ENCODE results near the gene ARID3A. TPM values are rescaled to one million over a fixed set of nuclear protein-coding genes. Genes with fewer than 3 reads are reported as not detected.

ARID3A gene
- total and polyA plus RNA-seq, 2 of the 4 experiments (the other 2 are of a cell fraction), result 16.0 to 23.1 TPM

DNA sequence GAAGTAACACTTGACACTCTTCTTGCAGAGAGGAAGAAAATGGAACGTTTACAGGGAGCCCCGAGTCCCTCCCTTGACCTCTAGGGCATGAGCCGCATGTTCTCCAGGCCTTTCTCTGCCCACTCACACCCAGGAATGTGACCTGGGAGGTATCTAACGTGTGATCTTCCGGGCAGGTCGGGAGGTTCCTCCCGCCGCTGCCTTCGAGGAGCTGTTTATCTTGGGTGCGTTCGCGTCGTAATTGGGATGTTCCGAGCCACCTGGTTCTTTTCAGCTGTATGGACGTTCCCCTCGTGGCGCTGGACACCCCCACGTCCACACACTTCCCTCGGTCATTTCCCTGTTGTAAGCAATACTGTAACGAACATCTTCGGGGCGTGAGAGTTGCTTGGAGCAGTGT, 13.6 kb downstream of the ARID3A start:
- in situ Hi-C loops (cut with MboI; ENCODE audit: low sequenced_read_pairs), result no loop called here
- no peaks in the 10 kb centered on the region for H3K9me3 ChIP-seq (ENCODE audit: control insufficient read depth, insufficient read depth, low read length)
- no peak overlapping the region for H2AK9ac ChIP-seq (replicated peaks; ENCODE audit: low read depth, low read length, poor library complexity)
- no peak overlapping the region for H3K4me2 ChIP-seq (ENCODE audit: low read depth, low read length)
- no peak overlapping the region for H3K4me3 ChIP-seq (ENCODE audit: insufficient read depth, low read depth, low read length)
- peaks cover 17% of the 10 kb centered on the region for H3K9me1 ChIP-seq (ENCODE audit: insufficient read depth, low read length)
- no peak overlapping the region for H2BK15ac ChIP-seq (ENCODE audit: low read depth, low read length)
- WGBS, 2 experiments (ENCODE audit: extremely low coverage in 2 of 2, insufficient read length in 1 of 2), result 93% methylated on average over 9 of the region's 22 CpGs; no CpG with 5 or more reads in 1 of the 2 experiments
- dilution Hi-C loops (cut with HindIII; ENCODE audit: low sequenced_read_pairs, unreplicated experiment), result no loop called here
- no peak overlapping the region for H4K5ac ChIP-seq (ENCODE audit: low read depth, low read length)
- ChIA-PET CTCF (no interaction called here), POLR2A (ENCODE audit: unreplicated experiment) (no interaction called here)
- no peak overlapping the region for H4K91ac ChIP-seq (ENCODE audit: insufficient read depth, low read depth, low read length)
- H2AK5ac ChIP-seq (ENCODE audit: low read depth, low read length), result peak overlapping the region; percentile 15; the same call in 1 of the 2 replicates
- no peak for TF ChIP-seq MAZ (IDR thresholded peaks at IDR 0.05; ENCODE audit: borderline replicate concordance, low read depth, low read length)
- TF ChIP-seq NFE2L2 (IDR thresholded peaks at IDR 0.05; ENCODE audit: low read depth, low read length), result no peak
- TF ChIP-seq, protein P1, sequence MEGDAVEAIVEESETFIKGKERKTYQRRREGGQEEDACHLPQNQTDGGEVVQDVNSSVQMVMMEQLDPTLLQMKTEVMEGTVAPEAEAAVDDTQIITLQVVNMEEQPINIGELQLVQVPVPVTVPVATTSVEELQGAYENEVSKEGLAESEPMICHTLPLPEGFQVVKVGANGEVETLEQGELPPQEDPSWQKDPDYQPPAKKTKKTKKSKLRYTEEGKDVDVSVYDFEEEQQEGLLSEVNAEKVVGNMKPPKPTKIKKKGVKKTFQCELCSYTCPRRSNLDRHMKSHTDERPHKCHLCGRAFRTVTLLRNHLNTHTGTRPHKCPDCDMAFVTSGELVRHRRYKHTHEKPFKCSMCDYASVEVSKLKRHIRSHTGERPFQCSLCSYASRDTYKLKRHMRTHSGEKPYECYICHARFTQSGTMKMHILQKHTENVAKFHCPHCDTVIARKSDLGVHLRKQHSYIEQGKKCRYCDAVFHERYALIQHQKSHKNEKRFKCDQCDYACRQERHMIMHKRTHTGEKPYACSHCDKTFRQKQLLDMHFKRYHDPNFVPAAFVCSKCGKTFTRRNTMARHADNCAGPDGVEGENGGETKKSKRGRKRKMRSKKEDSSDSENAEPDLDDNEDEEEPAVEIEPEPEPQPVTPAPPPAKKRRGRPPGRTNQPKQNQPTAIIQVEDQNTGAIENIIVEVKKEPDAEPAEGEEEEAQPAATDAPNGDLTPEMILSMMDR (conservative IDR thresholded peaks at IDR 0.05; ENCODE audit: low read depth, low read length), result no peak
- no peak for TF ChIP-seq CHD1 (IDR thresholded peaks at IDR 0.05; ENCODE audit: low read depth, low read length)
- TF ChIP-seq CEBPB (IDR thresholded peaks at IDR 0.05; ENCODE audit: low read depth, low read length), result no peak
- TF ChIP-seq, protein P2, sequence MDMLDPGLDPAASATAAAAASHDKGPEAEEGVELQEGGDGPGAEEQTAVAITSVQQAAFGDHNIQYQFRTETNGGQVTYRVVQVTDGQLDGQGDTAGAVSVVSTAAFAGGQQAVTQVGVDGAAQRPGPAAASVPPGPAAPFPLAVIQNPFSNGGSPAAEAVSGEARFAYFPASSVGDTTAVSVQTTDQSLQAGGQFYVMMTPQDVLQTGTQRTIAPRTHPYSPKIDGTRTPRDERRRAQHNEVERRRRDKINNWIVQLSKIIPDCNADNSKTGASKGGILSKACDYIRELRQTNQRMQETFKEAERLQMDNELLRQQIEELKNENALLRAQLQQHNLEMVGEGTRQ (IDR thresholded peaks at IDR 0.05; ENCODE audit: low read depth, low read length), result no peak
- no peak for TF ChIP-seq SMC3 (IDR thresholded peaks at IDR 0.05; ENCODE audit: low read depth, low read length)
- no peak for TF ChIP-seq RAD21 (IDR thresholded peaks at IDR 0.05; ENCODE audit: low read length)
- no peak for TF ChIP-seq POLR2A (IDR thresholded peaks at IDR 0.05; ENCODE audit: low read depth, low read length)
- no peak for TF ChIP-seq MXI1 (IDR thresholded peaks at IDR 0.05; ENCODE audit: borderline replicate concordance, low read depth, low read length)
- TF ChIP-seq RFX5 (IDR thresholded peaks at IDR 0.05; ENCODE audit: low read depth, low read length), result no peak
- TF ChIP-seq FOS (IDR thresholded peaks at IDR 0.05; ENCODE audit: low read depth, low read length), result no peak
- no peak for TF ChIP-seq RCOR1 (IDR thresholded peaks at IDR 0.05; ENCODE audit: insufficient replicate concordance, low read length)
- TF ChIP-seq MAFK (IDR thresholded peaks at IDR 0.05; ENCODE audit: low read depth, low read length), result no peak
- TF ChIP-seq BHLHE40 (IDR thresholded peaks at IDR 0.05; ENCODE audit: low read depth, low read length), result no peak
- TF ChIP-seq, protein P3, sequence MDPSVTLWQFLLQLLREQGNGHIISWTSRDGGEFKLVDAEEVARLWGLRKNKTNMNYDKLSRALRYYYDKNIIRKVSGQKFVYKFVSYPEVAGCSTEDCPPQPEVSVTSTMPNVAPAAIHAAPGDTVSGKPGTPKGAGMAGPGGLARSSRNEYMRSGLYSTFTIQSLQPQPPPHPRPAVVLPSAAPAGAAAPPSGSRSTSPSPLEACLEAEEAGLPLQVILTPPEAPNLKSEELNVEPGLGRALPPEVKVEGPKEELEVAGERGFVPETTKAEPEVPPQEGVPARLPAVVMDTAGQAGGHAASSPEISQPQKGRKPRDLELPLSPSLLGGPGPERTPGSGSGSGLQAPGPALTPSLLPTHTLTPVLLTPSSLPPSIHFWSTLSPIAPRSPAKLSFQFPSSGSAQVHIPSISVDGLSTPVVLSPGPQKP (IDR thresholded peaks at IDR 0.05; ENCODE audit: borderline replicate concordance, low read depth, low read length), result no peak
- H4K20me1 ChIP-seq (ENCODE audit: insufficient read depth, low read length), result peaks cover 80% of the 10 kb centered on the region
- no peak overlapping the region for H3K18ac ChIP-seq (ENCODE audit: low read depth, low read length)
- H3K4me1 ChIP-seq (ENCODE audit: control insufficient read depth, insufficient read depth, low read length), result peaks cover 18% of the 10 kb centered on the region
- peaks cover 19 to 76% of the 10 kb centered on the region in 2 experiments for H3K79me1 ChIP-seq (ENCODE audit: low read depth in 1 of 2, low read length in 2 of 2)
- no peak overlapping the region for H2BK20ac ChIP-seq (ENCODE audit: low read depth, low read length)
- H3K27ac ChIP-seq (ENCODE audit: insufficient read depth, low read length), result no peak overlapping the region
- DNase-seq (no peak), ATAC-seq (ENCODE audit: low read depth) (no peak)
- BruUV-seq (replicated peaks), result no TSS peak
- no peak overlapping the region for H4K8ac ChIP-seq (ENCODE audit: low read depth in 2 of 2, low read length in 2 of 2)
- H2BK5ac ChIP-seq (ENCODE audit: low read depth, low read length, poor library complexity, severe bottlenecking), result no peak overlapping the region
- peak overlapping the region; percentile 14 for H2AFZ ChIP-seq (replicated peaks; ENCODE audit: low read length, poor library complexity)
- no peak overlapping the region for H3K14ac ChIP-seq (replicated peaks; ENCODE audit: low read depth, low read length)
- intact Hi-C loops (cut with micrococcal nuclease), result no loop called here
- no peak overlapping the region for H2BK120ac ChIP-seq (ENCODE audit: low read depth, low read length)
- H3K9ac ChIP-seq (ENCODE audit: low read depth, low read length), result no peak overlapping the region
- H3K23ac ChIP-seq (ENCODE audit: low read depth, low read length), result no peak overlapping the region
- H3K4ac ChIP-seq (ENCODE audit: low read depth, low read length), result no peak overlapping the region
- H3K27me3 ChIP-seq (ENCODE audit: control insufficient read depth, insufficient read depth, low read length), result no peaks in the 10 kb centered on the region
- H3K36me3 ChIP-seq (ENCODE audit: control insufficient read depth, insufficient read depth, low read length), result peaks cover 56% of the 10 kb centered on the region
- H3K56ac ChIP-seq (ENCODE audit: extremely low read depth, insufficient read depth, low read length), result no peak overlapping the region

Data from IMR-90 (cell line).